Subcutaneous abdominal adipose tissue (tissue), 5 donors: ENCODE data around the gene LCAT.

Experiments
- H3K27ac ChIP-seq: one replicate; pipeline ENCODE4 v1.7.0; 2013; ENCODE audit warnings: low read depth, mild to moderate bottlenecking, inconsistent platforms, low read length, moderate library complexity
- H3K27me3 ChIP-seq, 5 donors: one replicate each; pipeline ENCODE4 v1.7.0; 2013; ENCODE audit warnings: low read length in 5 of 5, inconsistent platforms in 1 of 5; ENCODE audit not compliant: control insufficient read depth in 5 of 5, insufficient read depth in 4 of 5
- H3K36me3 ChIP-seq, 5 donors: one replicate each; pipeline ENCODE4 v1.7.0; 2013; ENCODE audit warnings: low read length in 5 of 5; ENCODE audit not compliant: control insufficient read depth in 5 of 5, insufficient read depth in 5 of 5
- H3K4me1 ChIP-seq, 5 donors: one replicate each; pipeline ENCODE4 v1.7.0; 2013; ENCODE audit warnings: low read length in 5 of 5, mild to moderate bottlenecking in 3 of 5, moderate library complexity in 1 of 5; ENCODE audit not compliant: control insufficient read depth in 5 of 5, insufficient read depth in 5 of 5
- H3K4me3 ChIP-seq, 5 donors: one replicate each; pipeline ENCODE4 v1.7.0; 2013; ENCODE audit warnings: low read length in 5 of 5, low read depth in 1 of 5
- H3K9ac ChIP-seq, 5 donors: one replicate each; pipeline ENCODE4 v1.7.0; 2013; ENCODE audit warnings: low read length in 5 of 5, mild to moderate bottlenecking in 4 of 5, moderate library complexity in 3 of 5
- H3K9me3 ChIP-seq, 5 donors: one replicate each; pipeline ENCODE4 v1.7.0; 2013; ENCODE audit warnings: low read length in 5 of 5; ENCODE audit not compliant: control insufficient read depth in 5 of 5
- donor health status: healthy.
- donor health status: healthy.
- donor health status: healthy.
- donor health status: healthy.
- donor health status: healthy.

LCAT gene, protein sequence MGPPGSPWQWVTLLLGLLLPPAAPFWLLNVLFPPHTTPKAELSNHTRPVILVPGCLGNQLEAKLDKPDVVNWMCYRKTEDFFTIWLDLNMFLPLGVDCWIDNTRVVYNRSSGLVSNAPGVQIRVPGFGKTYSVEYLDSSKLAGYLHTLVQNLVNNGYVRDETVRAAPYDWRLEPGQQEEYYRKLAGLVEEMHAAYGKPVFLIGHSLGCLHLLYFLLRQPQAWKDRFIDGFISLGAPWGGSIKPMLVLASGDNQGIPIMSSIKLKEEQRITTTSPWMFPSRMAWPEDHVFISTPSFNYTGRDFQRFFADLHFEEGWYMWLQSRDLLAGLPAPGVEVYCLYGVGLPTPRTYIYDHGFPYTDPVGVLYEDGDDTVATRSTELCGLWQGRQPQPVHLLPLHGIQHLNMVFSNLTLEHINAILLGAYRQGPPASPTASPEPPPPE

DNA sequence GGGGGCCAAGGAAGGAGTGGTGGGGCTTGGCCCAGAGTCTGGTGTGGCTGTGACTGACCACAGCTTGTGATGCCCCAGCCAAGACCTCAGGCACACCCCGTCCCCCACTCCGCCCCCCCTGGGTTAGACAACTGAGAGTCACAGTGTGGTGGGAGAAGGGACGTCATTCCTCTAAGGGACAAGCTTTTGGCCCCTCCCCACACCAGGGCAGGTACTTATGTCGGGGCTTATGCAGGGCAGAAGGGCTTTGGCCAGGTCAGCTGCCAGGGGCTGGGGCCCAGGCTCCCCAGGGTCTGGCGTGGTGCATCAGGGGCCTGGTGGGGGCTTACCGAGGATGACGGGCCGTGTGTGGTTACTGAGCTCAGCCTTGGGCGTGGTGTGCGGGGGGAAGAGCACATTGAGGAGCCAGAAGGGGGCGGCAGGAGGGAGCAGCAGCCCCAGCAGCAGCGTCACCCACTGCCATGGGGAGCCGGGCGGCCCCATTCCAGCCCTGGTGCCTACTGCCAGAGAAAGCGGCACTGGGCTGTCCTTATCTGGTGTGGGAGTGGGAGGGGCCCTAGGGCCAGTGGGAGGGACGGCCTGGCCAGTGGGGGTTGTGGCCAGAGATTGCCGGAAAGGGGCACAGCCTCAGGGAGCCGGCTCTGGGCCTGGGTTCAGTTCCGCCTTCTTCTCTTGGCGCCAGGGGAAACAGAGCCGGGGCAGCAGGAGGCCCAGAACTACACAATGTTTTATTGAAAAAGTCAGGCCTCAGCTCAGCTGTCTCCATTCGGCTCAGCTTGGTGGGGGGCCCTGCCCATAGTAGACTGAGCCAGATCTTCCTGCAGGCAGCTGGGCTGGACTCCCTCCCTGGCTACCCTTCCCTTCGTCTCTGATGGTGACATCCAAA, at the start of gene LCAT:
TSS of gene LCAT (minus strand) at position 502 of the 886 bp plus-strand sequence. CDS start at position 483, 19 bp downstream.
- Histone ChIP-seq H3K9ac (peak within 1 kb of the TSS in 2 of 5 donors; percentile 25 to 32), H3K4me1 (peaks cover 7 to 38% (median 36%) of the 10 kb centered on the region in 5 donors), H3K36me3 (peaks cover 0 to 89% (median 84%) of the 10 kb centered on the region in 5 donors), H3K4me3 (no peak within 1 kb of the TSS), H3K9me3 (no peaks in the 10 kb centered on the region), H3K27ac (peak within 1 kb of the TSS; percentile 74), H3K27me3 (no peaks in the 10 kb centered on the region)

DNA sequence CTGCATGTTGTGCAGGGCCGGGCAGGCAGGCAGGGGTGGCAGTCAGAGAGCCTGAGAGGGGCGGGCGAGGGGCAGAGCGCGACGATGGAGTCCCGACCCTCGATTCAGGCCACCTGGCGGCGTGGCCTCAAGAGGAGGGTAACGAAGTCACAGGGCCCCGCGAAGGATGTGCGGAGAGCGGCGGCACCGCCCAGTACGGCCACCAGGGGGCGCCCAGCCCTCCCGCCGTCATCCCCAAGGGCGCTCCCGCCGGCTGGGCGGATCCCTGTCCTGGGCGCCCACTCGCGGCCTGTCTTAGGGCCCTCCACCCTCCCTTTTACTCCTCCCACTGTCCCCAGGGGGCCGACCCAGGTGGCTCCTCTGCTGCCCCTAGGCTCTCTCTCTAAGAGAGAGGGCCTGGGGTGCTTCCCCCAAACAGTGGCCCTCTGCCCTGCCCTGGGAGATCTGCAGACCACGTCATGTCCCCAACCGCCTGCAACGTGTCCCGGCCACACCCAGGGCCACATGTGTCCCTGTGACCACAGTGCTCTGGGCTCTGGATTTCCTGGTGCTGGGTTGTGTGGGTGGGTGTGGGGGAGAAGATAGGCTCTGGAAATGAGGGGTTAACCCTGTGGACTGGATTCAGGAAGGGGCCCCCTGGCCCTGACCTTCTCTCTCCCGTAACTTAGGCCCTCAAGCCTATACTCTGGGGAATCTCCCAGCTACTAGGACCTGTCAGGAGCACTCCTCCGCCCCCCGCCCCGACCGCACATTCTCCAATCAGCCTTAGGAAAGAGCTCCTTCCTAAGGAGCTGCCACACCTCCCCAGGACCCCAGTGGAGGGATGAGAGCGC, 49.5 kb upstream of the LCAT start:
- Histone ChIP-seq H3K9ac (peak overlapping the region in 4 of 5 donors; percentile 51 to 72 (median 67)), H3K36me3 (peaks cover 0 to 6% (median 0%) of the 10 kb centered on the region in 5 donors), H3K4me1 (peaks cover 2 to 15% (median 12%) of the 10 kb centered on the region in 5 donors), H3K4me3 (peak overlapping the region in 4 of 5 donors; percentile 56 to 72 (median 61)), H3K27ac (no peak overlapping the region), H3K9me3 (no peaks in the 10 kb centered on the region), H3K27me3 (no peaks in the 10 kb centered on the region)

DNA sequence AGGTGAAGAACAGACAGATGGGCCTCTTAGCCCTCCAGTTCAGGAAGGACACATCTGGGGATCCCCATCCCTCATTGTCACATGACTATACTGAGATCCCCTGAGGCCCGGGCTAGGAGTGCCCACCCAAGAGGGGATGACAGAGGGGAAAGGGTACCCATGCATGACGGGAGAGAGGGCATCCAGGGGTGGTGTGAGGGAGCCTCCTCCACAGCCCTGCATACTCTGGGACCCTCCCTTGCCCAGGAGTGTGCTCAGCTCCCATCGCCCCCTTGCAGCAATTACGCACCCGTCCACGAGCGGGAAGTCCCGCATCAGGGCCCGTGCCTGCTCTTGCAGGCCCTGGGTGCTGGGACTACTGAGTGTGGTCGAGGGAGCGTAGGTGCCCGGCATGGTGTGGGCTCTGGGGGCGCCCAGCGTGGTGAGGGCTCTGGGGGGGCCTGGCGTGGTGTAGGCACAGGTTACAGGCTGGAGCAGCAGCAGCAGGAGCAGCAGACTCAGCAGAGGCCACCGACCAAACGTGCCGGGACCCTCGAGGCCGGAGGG, 48.8 kb upstream of the LCAT start:
- H3K9ac ChIP-seq: no peak overlapping the region

DNA sequence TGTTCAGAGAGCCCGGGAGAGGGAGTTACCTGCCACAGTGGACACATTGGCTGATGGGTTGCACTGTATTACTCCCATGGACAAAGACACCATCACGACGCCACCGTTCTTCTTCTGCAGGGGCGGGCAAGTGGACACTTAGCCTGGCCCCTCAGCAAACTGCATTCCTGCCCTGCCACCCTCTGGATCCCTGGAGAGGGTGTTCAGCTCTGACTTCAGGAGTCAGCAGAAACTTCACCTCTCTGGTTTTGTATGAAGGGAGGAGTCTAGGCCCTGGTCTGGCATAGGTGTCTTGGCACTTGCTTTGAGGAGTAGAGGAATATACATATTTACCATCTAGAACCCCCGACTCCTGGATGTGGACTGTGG, 46.1 kb upstream of the LCAT start:
- peaks cover 0 to 6% (median 0%) of the 10 kb centered on the region in 5 donors for H3K36me3 ChIP-seq
- H3K4me1 ChIP-seq: peaks cover 4 to 25% (median 20%) of the 10 kb centered on the region in 5 donors
- H3K9ac ChIP-seq: no peak overlapping the region
- no peaks in the 10 kb centered on the region for H3K27me3 ChIP-seq
- no peak overlapping the region for H3K27ac ChIP-seq
- H3K9me3 ChIP-seq: no peaks in the 10 kb centered on the region
- H3K4me3 ChIP-seq: no peak overlapping the region

More for the DNA sequence above, 48.8 kb upstream of the LCAT start:
- Histone ChIP-seq H3K27me3 (no peaks in the 10 kb centered on the region), H3K36me3 (peaks cover 0 to 6% (median 0%) of the 10 kb centered on the region in 5 donors), H3K9me3 (no peaks in the 10 kb centered on the region), H3K4me3 (peak overlapping the region in 3 of 5 donors; percentile 59 to 72 (median 63)), H3K4me1 (peaks cover 2 to 15% (median 14%) of the 10 kb centered on the region in 5 donors), H3K27ac (no peak overlapping the region)

DNA sequence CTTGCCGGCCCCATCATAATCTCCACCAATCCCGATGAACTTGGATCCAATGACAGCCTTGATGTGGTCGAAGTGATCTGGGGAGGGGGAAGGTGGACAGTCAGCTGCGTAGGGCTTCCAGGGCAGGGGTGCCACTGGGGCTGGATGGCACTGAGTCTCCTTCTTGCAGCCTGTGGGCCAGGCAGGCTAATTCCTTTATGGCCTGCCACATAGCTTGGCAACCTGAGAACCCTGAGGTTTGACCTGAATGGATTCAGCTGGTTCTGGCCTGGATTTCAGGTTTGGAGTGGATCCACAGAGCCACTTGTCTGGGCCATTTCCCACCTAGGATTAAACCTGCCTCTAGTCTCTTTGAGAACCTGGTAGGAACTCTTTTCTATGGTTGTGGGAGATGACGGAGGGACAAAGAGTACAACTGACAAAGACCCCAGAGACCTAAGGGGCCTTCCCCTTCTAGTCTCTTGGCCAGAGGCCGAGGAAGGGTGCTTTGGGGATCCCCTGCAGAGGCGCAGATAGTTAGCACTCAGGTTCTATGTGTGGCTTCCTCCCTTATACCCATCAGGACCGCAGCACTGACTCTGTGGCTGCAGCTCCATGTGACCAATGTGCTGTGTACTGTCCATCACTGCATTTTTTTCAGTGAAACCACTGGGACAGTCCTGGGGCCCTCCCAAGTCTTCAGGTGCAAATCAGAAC, 45.5 kb upstream of the LCAT start:
- peaks cover 0 to 6% (median 0%) of the 10 kb centered on the region in 5 donors for H3K36me3 ChIP-seq
- H3K9me3 ChIP-seq: no peaks in the 10 kb centered on the region
- no peak overlapping the region for H3K9ac ChIP-seq
- H3K4me1 ChIP-seq: peaks cover 4 to 30% (median 24%) of the 10 kb centered on the region in 5 donors
- no peak overlapping the region for H3K27ac ChIP-seq
- H3K27me3 ChIP-seq: no peaks in the 10 kb centered on the region
- H3K4me3 ChIP-seq: no peak overlapping the region

DNA sequence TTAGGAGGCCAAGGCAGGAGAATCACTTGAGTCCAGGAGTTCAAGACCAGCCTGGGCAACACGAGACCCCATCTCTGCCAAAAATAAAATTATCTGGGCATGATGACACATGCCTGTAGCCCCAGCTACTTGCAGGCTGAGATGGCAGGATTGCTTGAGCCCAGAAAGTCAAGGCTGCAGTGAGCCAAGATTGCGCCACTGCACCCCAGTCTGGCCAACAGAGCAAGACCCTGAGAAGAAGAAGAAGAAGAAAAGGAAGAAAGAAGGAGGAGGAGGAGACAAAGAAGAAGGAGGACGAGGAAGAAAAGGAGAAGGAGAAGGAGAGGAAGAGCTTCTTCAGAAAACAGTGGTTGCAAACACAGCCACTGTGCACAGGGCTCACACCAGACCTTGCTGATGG, 44.8 kb upstream of the LCAT start:
- no peak overlapping the region for H3K27ac ChIP-seq
- no peaks in the 10 kb centered on the region for H3K9me3 ChIP-seq
- H3K9ac ChIP-seq: no peak overlapping the region
- no peaks in the 10 kb centered on the region for H3K27me3 ChIP-seq
- peaks cover 0 to 6% (median 0%) of the 10 kb centered on the region in 5 donors for H3K36me3 ChIP-seq
- H3K4me1 ChIP-seq: peaks cover 4 to 33% (median 24%) of the 10 kb centered on the region in 5 donors
- H3K4me3 ChIP-seq: no peak overlapping the region

DNA sequence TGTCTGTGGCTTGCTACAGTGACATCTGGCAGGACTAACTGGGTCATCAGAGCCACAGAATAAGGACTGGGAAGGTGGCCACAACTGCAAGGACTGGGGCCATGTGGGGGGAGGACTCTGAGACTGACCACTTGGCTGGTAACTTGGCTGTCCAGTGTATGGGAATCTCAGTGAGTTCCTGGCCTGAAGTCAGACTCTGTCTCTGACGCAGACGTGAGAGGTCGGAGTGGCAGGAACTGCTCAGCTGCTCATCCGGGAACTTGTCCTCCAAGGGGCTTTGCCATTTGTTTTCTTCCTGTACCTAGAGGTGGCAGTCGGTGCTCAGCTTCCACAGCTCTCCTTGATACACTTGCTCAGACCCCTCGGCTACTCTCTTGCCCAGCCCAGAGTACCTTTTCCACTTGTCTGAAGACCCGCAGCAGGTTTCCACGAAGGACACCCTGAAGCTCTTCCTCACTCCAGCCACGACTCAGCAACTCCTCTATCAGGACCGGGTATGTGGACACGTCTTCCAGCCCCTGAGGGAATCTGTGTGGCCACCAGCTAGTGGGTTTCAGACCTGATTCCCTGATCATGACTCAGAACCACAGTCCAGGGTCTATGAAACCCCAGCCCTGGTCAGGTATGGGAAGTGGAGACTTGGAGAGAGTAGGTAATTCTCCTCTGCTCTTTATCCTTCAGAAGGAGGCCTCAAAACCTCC, 43.7 kb upstream of the LCAT start:
- peaks cover 3 to 31% (median 14%) of the 10 kb centered on the region in 5 donors for H3K4me1 ChIP-seq
- no peak overlapping the region for H3K9ac ChIP-seq
- peaks cover 0 to 6% (median 0%) of the 10 kb centered on the region in 5 donors for H3K36me3 ChIP-seq
- peak overlapping the region in 1 of 5 donors; percentile 11 for H3K4me3 ChIP-seq
- no peak overlapping the region for H3K27ac ChIP-seq
- H3K27me3 ChIP-seq: no peaks in the 10 kb centered on the region
- H3K9me3 ChIP-seq: no peaks in the 10 kb centered on the region

DNA sequence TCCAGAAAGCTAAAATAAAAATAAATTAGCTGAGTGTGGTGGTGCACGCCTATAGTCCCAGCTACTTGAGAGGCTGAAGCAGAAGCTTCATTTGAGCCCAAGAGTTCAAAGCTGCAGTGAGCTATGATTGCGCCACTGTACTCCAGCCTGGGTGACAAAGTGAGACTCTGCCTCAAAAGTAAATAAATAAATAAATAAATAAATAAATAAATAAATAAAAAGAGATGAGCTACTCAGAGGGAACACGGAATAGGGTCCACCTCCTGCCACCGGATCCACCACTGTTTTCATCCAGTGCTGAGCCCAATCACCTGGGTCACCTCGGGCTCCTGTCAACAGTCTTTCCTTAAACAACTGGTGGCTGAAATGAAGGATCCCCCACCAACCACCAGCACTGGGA, 43.0 kb upstream of the LCAT start:
- H3K9me3 ChIP-seq: no peaks in the 10 kb centered on the region
- no peak overlapping the region for H3K27ac ChIP-seq
- no peaks in the 10 kb centered on the region for H3K27me3 ChIP-seq
- peaks cover 3 to 31% (median 14%) of the 10 kb centered on the region in 5 donors for H3K4me1 ChIP-seq
- peaks cover 0 to 5% (median 0%) of the 10 kb centered on the region in 5 donors for H3K36me3 ChIP-seq
- H3K4me3 ChIP-seq: no peak overlapping the region
- no peak overlapping the region for H3K9ac ChIP-seq
